ENCODE results near the gene CHRNA1. TPM values are rescaled to one million over a fixed set of nuclear protein-coding genes. Genes with fewer than 3 reads are reported as not detected.

The CHRNA1 gene
- total and polyA plus RNA-seq, 8 donors = 0.14 to 0.61 (median 0.28) TPM; not detected in 2

DNA sequence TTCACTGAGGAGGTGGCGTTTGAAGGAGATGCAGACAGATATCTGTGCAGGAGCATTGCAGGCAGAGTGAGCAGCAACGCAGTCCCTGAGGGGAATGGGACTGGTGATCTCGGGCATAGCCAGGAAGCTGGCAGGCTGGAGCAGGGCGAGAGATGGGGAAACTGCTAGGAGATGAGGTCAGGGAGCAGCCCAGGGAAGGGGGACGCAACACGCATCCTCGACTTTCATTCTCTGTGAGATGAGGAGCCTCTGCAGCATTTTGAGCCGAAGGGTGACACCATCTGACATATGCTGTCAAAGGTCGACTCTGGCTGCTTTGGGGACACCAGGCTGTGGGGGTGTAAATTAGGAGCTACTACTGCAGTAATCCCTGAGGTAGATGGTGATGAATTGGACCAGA, 4.3 kb upstream of the CHRNA1 start:
- Histone ChIP-seq H3K4me1 (peaks cover 6 to 9% of the 10 kb centered on the region in 2 donors), H3K27ac (no peak overlapping the region), H3K36me3 (no peaks in the 10 kb centered on the region), H3K4me3 (no peak overlapping the region), H3K27me3 (no peaks in the 10 kb centered on the region), H3K9me3 (no peaks in the 10 kb centered on the region)
- ATAC-seq (no peak), DNase-seq (no peak)
- TF ChIP-seq, protein P1, sequence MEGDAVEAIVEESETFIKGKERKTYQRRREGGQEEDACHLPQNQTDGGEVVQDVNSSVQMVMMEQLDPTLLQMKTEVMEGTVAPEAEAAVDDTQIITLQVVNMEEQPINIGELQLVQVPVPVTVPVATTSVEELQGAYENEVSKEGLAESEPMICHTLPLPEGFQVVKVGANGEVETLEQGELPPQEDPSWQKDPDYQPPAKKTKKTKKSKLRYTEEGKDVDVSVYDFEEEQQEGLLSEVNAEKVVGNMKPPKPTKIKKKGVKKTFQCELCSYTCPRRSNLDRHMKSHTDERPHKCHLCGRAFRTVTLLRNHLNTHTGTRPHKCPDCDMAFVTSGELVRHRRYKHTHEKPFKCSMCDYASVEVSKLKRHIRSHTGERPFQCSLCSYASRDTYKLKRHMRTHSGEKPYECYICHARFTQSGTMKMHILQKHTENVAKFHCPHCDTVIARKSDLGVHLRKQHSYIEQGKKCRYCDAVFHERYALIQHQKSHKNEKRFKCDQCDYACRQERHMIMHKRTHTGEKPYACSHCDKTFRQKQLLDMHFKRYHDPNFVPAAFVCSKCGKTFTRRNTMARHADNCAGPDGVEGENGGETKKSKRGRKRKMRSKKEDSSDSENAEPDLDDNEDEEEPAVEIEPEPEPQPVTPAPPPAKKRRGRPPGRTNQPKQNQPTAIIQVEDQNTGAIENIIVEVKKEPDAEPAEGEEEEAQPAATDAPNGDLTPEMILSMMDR (IDR thresholded peaks at IDR 0.05) = no peak
- intact Hi-C loops (cut with DNase I) = no loop called here

DNA sequence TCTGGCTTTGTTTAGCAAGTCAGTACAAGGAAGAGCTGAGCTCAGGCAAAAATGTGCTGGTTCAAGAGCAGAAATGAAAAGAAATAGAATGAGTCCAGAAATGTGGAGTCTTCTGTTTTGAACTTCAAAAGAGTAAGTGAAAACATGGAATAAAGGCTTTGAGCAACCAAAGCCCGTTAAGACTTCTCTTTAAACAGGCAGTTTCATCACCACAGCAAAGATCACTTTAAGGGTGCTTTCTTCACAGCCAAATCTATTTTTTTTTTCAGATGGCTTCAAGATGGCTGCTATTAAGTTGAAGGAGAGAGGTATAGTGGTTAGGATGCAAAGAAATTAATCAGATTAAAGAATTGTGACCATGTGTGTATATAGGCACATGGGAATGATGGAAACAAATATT, 2.0 kb upstream of the CHRNA1 start:
- no peak for ATAC-seq

DNA sequence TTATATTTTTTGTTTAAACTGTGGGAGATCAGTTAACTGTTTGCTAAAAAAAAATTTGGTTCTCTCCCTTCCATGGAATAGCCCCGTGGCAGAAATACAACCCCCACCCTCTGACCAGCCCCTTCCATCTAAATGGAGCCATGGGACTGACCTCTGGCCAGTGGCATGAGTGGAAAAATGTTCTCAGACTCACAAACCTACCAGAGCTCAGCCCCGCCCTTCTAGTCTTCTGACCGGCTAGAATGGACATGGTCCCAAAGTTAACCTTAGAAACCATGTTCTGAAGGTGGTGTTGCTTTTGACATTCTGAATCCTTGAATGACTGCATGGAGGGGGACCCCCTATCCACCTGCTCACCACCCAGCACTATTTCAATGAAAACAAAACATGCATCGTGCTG, 1.3 kb upstream of the CHRNA1 start:
- no peak overlapping the region for H3K4me3 ChIP-seq
- no peaks in the 10 kb centered on the region for H3K9me3 ChIP-seq
- no peaks in the 10 kb centered on the region for H3K36me3 ChIP-seq
- intact Hi-C loops (cut with DNase I) = no loop called here
- no peak overlapping the region for H3K27ac ChIP-seq
- no peaks in the 10 kb centered on the region for H3K4me1 ChIP-seq
- TF ChIP-seq, protein P1 (IDR thresholded peaks at IDR 0.05) = no peak
- no peak for ATAC-seq
- no peaks in the 10 kb centered on the region for H3K27me3 ChIP-seq
- DNase-seq = no peak

More for the DNA sequence above, 2.0 kb upstream of the CHRNA1 start:
- TF ChIP-seq, protein P1 (IDR thresholded peaks at IDR 0.05) = no peak
- Histone ChIP-seq H3K9me3 (no peaks in the 10 kb centered on the region), H3K27me3 (no peaks in the 10 kb centered on the region), H3K4me3 (no peak overlapping the region), H3K36me3 (no peaks in the 10 kb centered on the region), H3K27ac (no peak overlapping the region), H3K4me1 (no peaks in the 10 kb centered on the region)
- DNase-seq = no peak
- intact Hi-C loops (cut with DNase I) = no loop called here

DNA sequence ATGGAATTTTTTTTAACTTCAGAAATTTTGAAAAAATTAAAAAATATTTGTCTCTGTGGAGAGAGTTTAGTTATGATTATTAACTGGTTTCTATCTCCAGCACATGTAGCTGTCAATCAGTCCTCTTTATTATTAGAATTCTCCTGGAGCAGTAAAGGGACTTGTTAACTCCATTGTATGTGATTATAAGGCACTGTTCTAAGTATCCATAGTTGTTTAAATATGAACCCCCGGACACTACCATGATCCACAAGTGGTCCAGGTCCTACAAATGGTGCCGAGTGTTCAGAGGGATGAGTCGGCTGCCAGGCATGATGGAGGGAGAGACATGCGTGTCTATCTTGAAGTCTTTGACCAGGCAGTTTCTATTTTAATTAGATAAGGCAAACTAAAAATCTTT, 492 bp downstream of the CHRNA1 start:
- H3K27me3 ChIP-seq = no peaks in the 10 kb centered on the region
- H3K36me3 ChIP-seq = no peaks in the 10 kb centered on the region
- DNase-seq (no peak), ATAC-seq (no peak)
- no peaks in the 10 kb centered on the region for H3K4me1 ChIP-seq
- TF ChIP-seq, protein P1 (IDR thresholded peaks at IDR 0.05) = no peak
- no peaks in the 10 kb centered on the region for H3K9me3 ChIP-seq
- intact Hi-C loops (cut with DNase I) = no loop called here
- no peak overlapping the region for H3K4me3 ChIP-seq
- no peak overlapping the region for H3K27ac ChIP-seq

DNA sequence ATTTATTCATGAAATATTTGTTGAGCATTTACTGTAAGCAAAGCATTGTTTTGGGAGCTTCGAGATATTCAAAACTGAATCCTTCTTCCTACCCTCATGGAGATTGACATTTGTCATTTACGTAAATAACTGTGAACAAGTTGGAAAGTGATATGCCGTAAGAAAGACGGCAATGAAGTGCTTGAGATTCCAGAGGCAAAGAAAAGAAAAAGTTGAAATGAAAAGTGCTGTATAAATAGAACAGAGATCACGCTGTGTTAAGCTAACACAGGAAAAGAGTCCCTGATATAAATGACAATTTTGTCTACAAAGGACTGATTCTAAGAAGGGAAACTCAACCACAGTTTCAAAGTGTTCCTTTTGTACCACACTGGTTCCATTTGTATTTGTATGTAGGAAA, 1.8 kb downstream of the CHRNA1 start:
- Histone ChIP-seq H3K4me3 (no peak overlapping the region), H3K27ac (no peak overlapping the region)

More for the DNA sequence above, 1.8 kb downstream of the CHRNA1 start:
- no peaks in the 10 kb centered on the region for H3K36me3 ChIP-seq
- intact Hi-C loops (cut with DNase I) = no loop called here
- TF ChIP-seq, protein P1 (IDR thresholded peaks at IDR 0.05) = no peak
- DNase-seq = no peak
- no peaks in the 10 kb centered on the region for H3K9me3 ChIP-seq
- H3K27me3 ChIP-seq = no peaks in the 10 kb centered on the region
- ATAC-seq = no peak
- no peaks in the 10 kb centered on the region for H3K4me1 ChIP-seq

Data from left lung (tissue), 10 donors.